Activated CD4-positive, alpha-beta T cell treated with anti-CD3 and anti-CD28 coated beads for 36 hours (primary cell): ENCODE results near the gene ACAA2. TPM values are rescaled to one million over a fixed set of nuclear protein-coding genes. Genes with fewer than 3 reads are reported as not detected.
"Not testable (repeated sequence)": the region's sequence is repeated elsewhere in the genome, so short reads cannot be mapped to it uniquely, and the experiment has no call there.

Experiments used
- ATAC-seq: fragments of 200-7000 bp; cut with Tn5 transposase; one replicate; pipeline ENCODE4 v1.10.0; 2021; ENCODE audit warnings: mild to moderate bottlenecking, moderate library complexity
- CTCF ChIA-PET: fragments of 350-600 bp; sonication (Branson Sonifier 250); formaldehyde crosslinking; loops from one replicate; lab custom pipeline; 2021; ENCODE audit warnings: antibody characterized with exemption; lab: Charles Lee
- POLR2A ChIA-PET: fragments of 350-600 bp; sonication (Branson Sonifier 250); formaldehyde crosslinking; loops from one replicate; lab custom pipeline; 2021; ENCODE audit warnings: antibody characterized with exemption, inconsistent platforms; lab: Charles Lee
- DNase-seq: peaks from one replicate; pipeline ENCODE4 v3.0.0-alpha.2; 2020
- H3K27ac Mint-ChIP-seq: one replicate; pipeline ENCODE4 v1.8.0; 2021; ENCODE audit warnings: mixed read lengths
- H3K27me3 Mint-ChIP-seq: one replicate; pipeline ENCODE4 v1.8.0; 2021; ENCODE audit warnings: mixed read lengths
- H3K36me3 Mint-ChIP-seq: one replicate; pipeline ENCODE4 v1.8.0; 2021; ENCODE audit warnings: low read depth, mixed read lengths
- H3K4me1 Mint-ChIP-seq: one replicate; pipeline ENCODE4 v1.8.0; 2021; ENCODE audit warnings: mixed read lengths
- H3K4me3 Mint-ChIP-seq: one replicate; pipeline ENCODE4 v1.8.0; 2021; ENCODE audit warnings: mild to moderate bottlenecking, moderate library complexity, mixed read lengths
- H3K9me3 Mint-ChIP-seq: one replicate; pipeline ENCODE4 v1.8.0; 2021; ENCODE audit warnings: low read depth, mixed read lengths
- intact Hi-C, 2 experiments: fragments of 100-400 bp; cut with DNase I in 1 of 2; cut with micrococcal nuclease in 1 of 2; formaldehyde crosslinking; loops; one replicate each; pipeline versions ENCODE4 v1.14.2 to v1.15.1; 2022 to 2024; cut with DNase I, micrococcal nuclease
- total RNA-seq, 2 experiments: library from RNA; stranded (reverse); gene quantifications; one replicate each; pipeline ENCODE4 v1.2.3, GENCODE V29; 2021

The ACAA2 gene
- total RNA-seq, 2 experiments from 2014 or later = 63.4 to 75.2 TPM

DNA sequence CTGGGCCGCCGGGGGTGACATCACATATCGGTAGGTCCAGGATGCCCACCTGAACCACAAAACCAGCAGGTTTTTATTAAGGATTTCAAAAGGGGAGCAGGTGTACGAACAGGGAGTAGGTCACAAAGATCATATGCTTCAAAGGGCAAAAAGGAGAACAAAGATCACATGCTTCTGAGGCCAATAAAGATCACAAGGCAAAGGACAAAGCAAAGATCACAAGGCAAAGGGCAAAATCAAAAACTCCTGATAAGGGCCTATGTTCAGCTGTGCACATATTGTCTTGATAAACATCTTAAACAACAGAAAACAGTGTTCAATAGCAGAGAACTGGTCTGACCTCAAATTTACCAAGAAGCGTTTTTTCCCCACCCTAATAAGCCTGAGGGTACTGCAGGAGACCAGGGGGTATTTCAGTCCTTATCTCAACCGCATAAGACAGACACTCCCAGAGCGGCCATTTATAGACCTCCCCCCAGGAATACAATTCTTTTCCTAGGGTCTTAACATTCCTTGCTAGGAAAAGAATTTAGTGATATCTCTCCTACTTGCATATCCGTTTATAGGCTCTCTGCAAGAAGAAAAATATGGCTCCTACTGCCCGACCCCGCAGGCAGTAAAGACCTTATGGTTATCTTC lies 4.7 kb downstream of the ACAA2 start:
- H3K4me3 Mint-ChIP-seq, intact Hi-C loops, H3K27ac Mint-ChIP-seq, H3K27me3 Mint-ChIP-seq, POLR2A ChIA-PET, ATAC-seq, DNase-seq: not testable (repeated sequence)
- H3K9me3 Mint-ChIP-seq = peaks cover 14% of the 10 kb centered on the region
- H3K4me1 Mint-ChIP-seq = peaks cover 29% of the 10 kb centered on the region
- H3K36me3 Mint-ChIP-seq = peaks cover 28% of the 10 kb centered on the region
- CTCF ChIA-PET = interaction anchor here (0.6 kb wide), 1 partner anchor 248 kb away, joined by 3 read pairs; no protein-coding TSS in a partner anchor

DNA sequence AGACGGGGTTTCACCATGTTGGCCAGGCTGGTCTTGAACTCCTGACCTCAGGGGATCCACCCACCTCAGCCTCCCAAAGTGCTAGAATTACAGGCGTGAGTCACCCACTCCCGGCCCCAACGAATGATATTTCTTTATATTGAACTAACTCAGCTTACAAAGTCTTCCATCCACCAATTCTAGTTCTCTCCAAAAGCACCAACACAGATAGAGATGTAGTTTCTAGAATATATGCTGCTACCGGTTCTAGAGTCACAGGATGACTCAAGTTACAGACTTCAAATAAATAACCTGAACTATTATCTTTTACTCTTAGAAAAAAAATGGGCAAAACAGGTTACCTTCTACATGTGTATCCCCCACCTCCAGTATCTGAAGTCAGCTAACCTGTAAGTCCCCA lies 9.2 kb downstream of the ACAA2 start:
- ATAC-seq (peak; percentile 53), DNase-seq (no peak)
- peaks cover 11% of the 10 kb centered on the region for H3K4me1 Mint-ChIP-seq
- POLR2A ChIA-PET = no interaction called here
- no peaks in the 10 kb centered on the region for H3K27me3 Mint-ChIP-seq
- H3K4me3 Mint-ChIP-seq = no peak overlapping the region
- CTCF ChIA-PET = interaction anchor here (0.9 kb wide), 2 partner anchors 15 to 78 kb away, joined by 3 to 4 read pairs; no protein-coding TSS in a partner anchor
- intact Hi-C loops = no loop called here
- no peak overlapping the region for H3K27ac Mint-ChIP-seq
- peaks cover 8% of the 10 kb centered on the region for H3K9me3 Mint-ChIP-seq
- peaks cover 28% of the 10 kb centered on the region for H3K36me3 Mint-ChIP-seq

GRCh38 chr18:49802623-49803022 lies 10.7 kb downstream of the ACAA2 start:
- CTCF ChIA-PET = interaction anchor here (1.4 kb wide), 1 partner anchor 14 kb away, joined by 3 read pairs; no protein-coding TSS in a partner anchor
- ATAC-seq (no peak), DNase-seq (no peak)
- no peaks in the 10 kb centered on the region for H3K9me3 Mint-ChIP-seq
- intact Hi-C loops = no loop called here
- H3K4me3 Mint-ChIP-seq = no peak overlapping the region
- peaks cover 25% of the 10 kb centered on the region for H3K36me3 Mint-ChIP-seq
- POLR2A ChIA-PET = no interaction called here
- no peaks in the 10 kb centered on the region for H3K27me3 Mint-ChIP-seq
- H3K4me1 Mint-ChIP-seq = peaks cover 11% of the 10 kb centered on the region
- no peak overlapping the region for H3K27ac Mint-ChIP-seq

DNA sequence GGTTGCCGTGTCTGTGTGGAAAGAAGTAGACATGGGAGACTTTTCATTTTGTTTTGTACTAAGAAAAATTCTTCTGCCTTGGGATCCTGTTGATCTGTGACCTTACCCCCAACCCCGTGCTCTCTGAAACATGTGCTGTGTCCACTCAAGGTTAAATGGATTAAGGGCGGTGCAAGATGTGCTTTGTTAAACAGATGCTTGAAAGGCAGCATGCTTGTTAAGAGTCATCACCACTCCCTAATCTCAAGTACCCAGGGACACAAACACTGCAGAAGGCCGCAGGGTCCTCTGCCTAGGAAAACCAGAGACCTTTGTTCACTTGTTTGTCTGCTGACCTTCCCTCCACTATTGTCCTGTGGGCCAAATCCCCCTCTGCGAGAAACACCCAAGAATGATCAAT lies 12.8 kb downstream of the ACAA2 start:
- peaks cover 28% of the 10 kb centered on the region for H3K36me3 Mint-ChIP-seq
- DNase-seq, H3K27me3 Mint-ChIP-seq, H3K9me3 Mint-ChIP-seq, H3K27ac Mint-ChIP-seq, POLR2A ChIA-PET, H3K4me3 Mint-ChIP-seq, ATAC-seq, intact Hi-C loops, CTCF ChIA-PET: not testable (repeated sequence)
- H3K4me1 Mint-ChIP-seq = peaks cover 23% of the 10 kb centered on the region

GRCh38 chr18:49799806-49800205 lies 13.5 kb downstream of the ACAA2 start:
- H3K4me3 Mint-ChIP-seq, intact Hi-C loops, DNase-seq, H3K27ac Mint-ChIP-seq, H3K9me3 Mint-ChIP-seq, H3K27me3 Mint-ChIP-seq, ATAC-seq, CTCF ChIA-PET, POLR2A ChIA-PET: not testable (repeated sequence)
- H3K36me3 Mint-ChIP-seq = peaks cover 32% of the 10 kb centered on the region
- H3K4me1 Mint-ChIP-seq = peaks cover 22% of the 10 kb centered on the region

GRCh38 chr18:49798001-49798400 lies 15.3 kb downstream of the ACAA2 start:
- POLR2A ChIA-PET = no interaction called here
- Mint-ChIP-seq H3K27ac (no peak overlapping the region), H3K4me3 (no peak overlapping the region), H3K4me1 (peaks cover 12% of the 10 kb centered on the region), H3K9me3 (no peaks in the 10 kb centered on the region), H3K36me3 (peaks cover 31% of the 10 kb centered on the region), H3K27me3 (no peaks in the 10 kb centered on the region)
- DNase-seq (no peak), ATAC-seq (no peak)
- intact Hi-C loops = no loop called here
- CTCF ChIA-PET = no interaction called here

GRCh38 chr18:49795612-49796552 lies 17.5 kb downstream of the ACAA2 start:
- no peak for DNase-seq

GRCh38 chr18:49794743-49795142 lies 18.6 kb downstream of the ACAA2 start:
- Mint-ChIP-seq H3K4me1 (peaks cover 18% of the 10 kb centered on the region), H3K27me3 (no peaks in the 10 kb centered on the region), H3K4me3 (no peak overlapping the region), H3K9me3 (no peaks in the 10 kb centered on the region), H3K27ac (no peak overlapping the region), H3K36me3 (peaks cover 38% of the 10 kb centered on the region)
- no peak for DNase-seq
- ChIA-PET CTCF (interaction anchor here (1.3 to 1.7 kb wide), 2 partner anchors 10 to 14 kb away, joined by 3 to 5 read pairs; no protein-coding TSS in a partner anchor), POLR2A (no interaction called here)
- ATAC-seq = no peak
- intact Hi-C loops = no loop called here

More at GRCh38 chr18:49795612-49796552, 17.5 kb downstream of the ACAA2 start:
- no peak overlapping the region for H3K4me3 Mint-ChIP-seq
- no peaks in the 10 kb centered on the region for H3K27me3 Mint-ChIP-seq
- H3K4me1 Mint-ChIP-seq = peaks cover 12% of the 10 kb centered on the region
- H3K27ac Mint-ChIP-seq = no peak overlapping the region
- H3K36me3 Mint-ChIP-seq = peaks cover 34% of the 10 kb centered on the region
- ATAC-seq = no peak
- intact Hi-C loops = no loop called here
- ChIA-PET CTCF (interaction anchor here (1.1 to 1.3 kb wide), 2 partner anchors 15 to 63 kb away, joined by 3 read pairs; no protein-coding TSS in a partner anchor), POLR2A (no interaction called here)
- no peaks in the 10 kb centered on the region for H3K9me3 Mint-ChIP-seq

- ATAC-seq = peak; percentile 78
- H3K9me3 Mint-ChIP-seq = not testable (repeated sequence)
Measured at GRCh38 chr18:49789560-49790134, 23.7 kb downstream of the ACAA2 start.

DNA sequence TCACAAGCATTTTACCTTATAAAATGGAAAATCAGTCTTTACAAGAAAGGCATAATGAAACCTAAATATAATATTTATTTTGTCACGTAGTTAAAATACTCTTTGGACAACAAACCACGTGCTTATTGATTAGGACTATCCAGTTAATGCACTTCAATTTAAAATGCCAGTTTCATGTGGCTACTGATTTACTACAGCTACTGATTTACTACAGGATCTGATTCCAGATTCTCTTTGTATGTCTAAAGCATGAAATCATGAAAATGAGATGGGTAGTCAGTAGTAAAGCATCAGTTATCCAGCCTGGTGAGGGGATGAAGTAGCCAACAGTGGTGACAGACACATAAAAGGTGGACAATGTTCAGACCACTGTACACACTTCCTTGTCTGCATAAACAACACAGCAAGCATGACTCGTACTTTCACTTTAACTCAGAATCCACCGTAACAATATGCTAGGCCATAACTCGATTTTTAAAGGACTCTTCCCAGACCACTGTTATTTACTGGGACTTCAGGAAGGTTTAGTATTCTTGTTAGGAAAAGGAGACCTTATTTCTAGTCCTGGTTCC lies 24.9 kb downstream of the ACAA2 start:
- intact Hi-C loops = loop anchor here in 1 of 2 experiments (2.0 to 10.0 kb wide), 2 partner anchors 24 to 1114 kb away; partner anchors contain the start of gene ACAA2
- POLR2A ChIA-PET = no interaction called here
- Mint-ChIP-seq H3K4me1 (peaks cover 46% of the 10 kb centered on the region), H3K27me3 (no peaks in the 10 kb centered on the region), H3K9me3 (no peaks in the 10 kb centered on the region), H3K27ac (peak overlapping the region; percentile 42), H3K36me3 (peaks cover 41% of the 10 kb centered on the region), H3K4me3 (no peak overlapping the region)
- ATAC-seq (peak; percentile 66), DNase-seq (no peak)
- CTCF ChIA-PET = interaction anchor here (0.6 to 1.2 kb wide), 6 partner anchors 14 to 70 kb away, joined by 3 to 4 read pairs (median 3); no protein-coding TSS in a partner anchor

More at GRCh38 chr18:49789560-49790134, 23.7 kb downstream of the ACAA2 start:
- intact Hi-C loops = loop anchor here in 1 of 2 experiments (2.0 to 10.0 kb wide), 2 partner anchors 23 to 1115 kb away; partner anchors contain the start of gene ACAA2
- DNase-seq = peak; percentile 43
- Mint-ChIP-seq H3K27ac (peak overlapping the region; percentile 55), H3K36me3 (peaks cover 42% of the 10 kb centered on the region), H3K4me1 (peaks cover 44% of the 10 kb centered on the region)
- POLR2A ChIA-PET, H3K27me3 Mint-ChIP-seq, H3K4me3 Mint-ChIP-seq: not testable (repeated sequence)
- CTCF ChIA-PET = interaction anchor here (0.7 to 1.2 kb wide), 4 partner anchors 15 to 68 kb away, joined by 3 to 4 read pairs (median 4); no protein-coding TSS in a partner anchor
